ENCODE measurements around the gene SLC35A2.

The SLC35A2 gene

DNA sequence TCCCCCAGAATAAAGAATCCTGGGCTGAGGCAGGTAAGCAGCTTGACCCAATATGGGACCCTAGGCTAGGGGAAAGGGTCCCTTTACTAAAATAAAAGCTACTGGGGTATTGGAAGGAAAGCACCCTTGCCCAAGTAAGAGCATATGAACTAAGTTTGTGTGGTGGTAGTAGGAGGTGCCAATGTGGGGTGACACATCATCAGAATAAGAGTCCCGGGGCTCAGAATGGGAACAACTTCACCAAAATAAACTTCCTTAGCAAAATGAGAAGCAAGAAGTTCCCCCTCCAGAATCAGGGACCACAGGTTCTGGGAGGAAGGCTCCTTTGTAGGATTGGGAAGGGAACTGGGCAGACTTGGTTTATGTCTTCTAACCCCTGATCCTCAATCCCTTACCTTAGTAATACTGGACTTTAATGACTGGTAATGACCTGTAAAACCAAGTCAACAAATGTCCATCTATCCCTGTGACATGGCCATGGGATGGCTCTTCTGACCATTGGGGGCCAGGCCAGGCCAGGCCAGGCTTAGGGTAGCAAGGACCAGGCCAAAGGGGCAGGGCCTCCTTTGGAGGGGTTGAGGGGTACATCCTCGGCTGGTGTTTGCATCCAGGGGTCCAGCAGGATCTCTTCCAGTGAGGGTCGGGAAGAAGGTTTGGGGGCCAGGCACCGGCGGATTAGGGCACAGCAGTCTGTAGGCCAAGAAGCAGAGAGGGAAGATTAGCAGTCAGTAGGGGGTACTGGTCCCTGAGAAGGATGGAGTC is 2.3 kb upstream of the SLC35A2 start:
- H2AFZ ChIP-seq (ENCODE audit: low read depth, low read length): no peak overlapping the region
- no peaks in the 10 kb centered on the region for H3K9me3 ChIP-seq (ENCODE audit: insufficient read depth, low read length, severe bottlenecking)
- H3K27ac ChIP-seq (ENCODE audit: low read length): no peak overlapping the region
- H3K79me2 ChIP-seq (ENCODE audit: insufficient read depth, low read length): peaks cover 31% of the 10 kb centered on the region
- ATAC-seq (ENCODE audit: insufficient read depth, low read depth) (no peak), DNase-seq (no peak)
- H3K4me1 ChIP-seq (ENCODE audit: insufficient read depth, low read length): peaks cover 44% of the 10 kb centered on the region
- peaks cover 21% of the 10 kb centered on the region for H3K36me3 ChIP-seq (ENCODE audit: insufficient read depth, low read length)
- no peak overlapping the region for H3K4me2 ChIP-seq (ENCODE audit: insufficient read depth, low read length)
- H3K9ac ChIP-seq (ENCODE audit: low read depth, low read length): no peak overlapping the region
- no peaks in the 10 kb centered on the region for H3K27me3 ChIP-seq (ENCODE audit: insufficient read depth, low read length, poor library complexity)
- no peak for TF ChIP-seq EZH2 (IDR thresholded peaks at IDR 0.05; ENCODE audit: borderline replicate concordance, low read depth, low read length, severe bottlenecking)
- TF ChIP-seq, protein P1, sequence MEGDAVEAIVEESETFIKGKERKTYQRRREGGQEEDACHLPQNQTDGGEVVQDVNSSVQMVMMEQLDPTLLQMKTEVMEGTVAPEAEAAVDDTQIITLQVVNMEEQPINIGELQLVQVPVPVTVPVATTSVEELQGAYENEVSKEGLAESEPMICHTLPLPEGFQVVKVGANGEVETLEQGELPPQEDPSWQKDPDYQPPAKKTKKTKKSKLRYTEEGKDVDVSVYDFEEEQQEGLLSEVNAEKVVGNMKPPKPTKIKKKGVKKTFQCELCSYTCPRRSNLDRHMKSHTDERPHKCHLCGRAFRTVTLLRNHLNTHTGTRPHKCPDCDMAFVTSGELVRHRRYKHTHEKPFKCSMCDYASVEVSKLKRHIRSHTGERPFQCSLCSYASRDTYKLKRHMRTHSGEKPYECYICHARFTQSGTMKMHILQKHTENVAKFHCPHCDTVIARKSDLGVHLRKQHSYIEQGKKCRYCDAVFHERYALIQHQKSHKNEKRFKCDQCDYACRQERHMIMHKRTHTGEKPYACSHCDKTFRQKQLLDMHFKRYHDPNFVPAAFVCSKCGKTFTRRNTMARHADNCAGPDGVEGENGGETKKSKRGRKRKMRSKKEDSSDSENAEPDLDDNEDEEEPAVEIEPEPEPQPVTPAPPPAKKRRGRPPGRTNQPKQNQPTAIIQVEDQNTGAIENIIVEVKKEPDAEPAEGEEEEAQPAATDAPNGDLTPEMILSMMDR (IDR thresholded peaks at IDR 0.05; ENCODE audit: borderline replicate concordance, extremely low read depth, low read length, poor library complexity, severe bottlenecking): no peak
- H3K4me3 ChIP-seq (ENCODE audit: low read depth in 1 of 2, low read length in 2 of 2): no peak overlapping the region
- H4K20me1 ChIP-seq (ENCODE audit: insufficient read depth, low read length): no peaks in the 10 kb centered on the region; the same call in 1 of the 2 replicates

GRCh38 chrX:48910926-48911411 is 477 bp downstream of the SLC35A2 start:
- H3K27ac ChIP-seq (ENCODE audit: low read length): peak overlapping the region; percentile 88
- no peaks in the 10 kb centered on the region for H3K9me3 ChIP-seq (ENCODE audit: insufficient read depth, low read length, severe bottlenecking)

DNA sequence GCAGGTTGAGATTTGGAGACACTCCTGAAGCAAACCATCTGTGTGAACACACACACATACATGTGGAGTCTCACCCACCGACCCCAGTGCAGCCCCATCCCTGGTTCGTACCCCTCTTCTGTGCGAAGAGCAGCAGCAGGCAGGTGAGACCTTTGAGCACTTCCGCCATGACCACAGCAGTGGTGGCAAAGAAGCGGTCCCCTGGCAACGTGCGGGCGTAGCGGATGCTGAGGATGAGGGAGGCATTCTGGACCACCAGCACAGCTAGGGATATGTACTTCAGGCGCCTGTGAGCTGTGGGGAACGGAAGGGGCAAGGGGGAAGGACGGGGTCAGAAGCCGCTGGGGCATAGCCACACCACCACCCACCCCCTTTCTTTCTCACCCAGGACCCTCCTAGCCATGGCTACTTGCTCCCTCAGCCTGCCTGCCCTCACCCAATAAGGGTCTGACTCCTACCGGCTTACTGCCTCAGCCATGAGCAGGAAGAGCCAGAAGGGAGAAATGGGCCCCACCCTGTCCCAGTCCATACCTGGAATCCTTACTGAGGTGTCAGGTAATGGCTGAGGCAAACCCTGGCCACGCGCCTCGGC is 1.6 kb downstream of the SLC35A2 start:
- H2AFZ ChIP-seq (ENCODE audit: low read depth, low read length): no peak overlapping the region
- ATAC-seq (ENCODE audit: insufficient read depth, low read depth) (no peak), DNase-seq (no peak)
- H3K4me1 ChIP-seq (ENCODE audit: insufficient read depth, low read length): peaks cover 25% of the 10 kb centered on the region
- no peaks in the 10 kb centered on the region for H3K27me3 ChIP-seq (ENCODE audit: insufficient read depth, low read length, poor library complexity)
- H3K4me2 ChIP-seq (ENCODE audit: insufficient read depth, low read length): peak overlapping the region; percentile 95; the same call in 1 of the 2 replicates
- H3K36me3 ChIP-seq (ENCODE audit: insufficient read depth, low read length): peaks cover 31% of the 10 kb centered on the region
- 0 out of 4 replicates have a peak overlapping the region, but pooled peaks of 1 of the 2 experiments have one; percentile 95 for H3K4me3 ChIP-seq (ENCODE audit: low read depth in 1 of 2, low read length in 2 of 2)
- H3K27ac ChIP-seq (ENCODE audit: low read length): no peak overlapping the region
- H3K9ac ChIP-seq (ENCODE audit: low read depth, low read length): no peak overlapping the region
- TF ChIP-seq, protein P1 (IDR thresholded peaks at IDR 0.05; ENCODE audit: borderline replicate concordance, extremely low read depth, low read length, poor library complexity, severe bottlenecking): no peak
- TF ChIP-seq EZH2 (IDR thresholded peaks at IDR 0.05; ENCODE audit: borderline replicate concordance, low read depth, low read length, severe bottlenecking): no peak
- peaks cover 19% of the 10 kb centered on the region for H3K79me2 ChIP-seq (ENCODE audit: insufficient read depth, low read length)
- no peaks in the 10 kb centered on the region for H3K9me3 ChIP-seq (ENCODE audit: insufficient read depth, low read length, severe bottlenecking)
- no peaks in the 10 kb centered on the region for H4K20me1 ChIP-seq (ENCODE audit: insufficient read depth, low read length)

More at GRCh38 chrX:48910926-48911411, 477 bp downstream of the SLC35A2 start:
- no peaks in the 10 kb centered on the region for H4K20me1 ChIP-seq (ENCODE audit: insufficient read depth, low read length)
- ATAC-seq (ENCODE audit: insufficient read depth, low read depth): peak; percentile 21
- DNase-seq: peak; percentile 11
- peaks cover 19% of the 10 kb centered on the region for H3K79me2 ChIP-seq (ENCODE audit: insufficient read depth, low read length)
- H3K9ac ChIP-seq (ENCODE audit: low read depth, low read length): peak overlapping the region; percentile 61
- no peak for TF ChIP-seq EZH2 (IDR thresholded peaks at IDR 0.05; ENCODE audit: borderline replicate concordance, low read depth, low read length, severe bottlenecking)
- H3K4me3 ChIP-seq (ENCODE audit: low read depth in 1 of 2, low read length in 2 of 2): peak overlapping the region; percentile 72 to 95; a peak in 3 of 4 replicates
- H3K27me3 ChIP-seq (ENCODE audit: insufficient read depth, low read length, poor library complexity): no peaks in the 10 kb centered on the region
- peak overlapping the region; percentile 95 for H3K4me2 ChIP-seq (ENCODE audit: insufficient read depth, low read length)
- H2AFZ ChIP-seq (ENCODE audit: low read depth, low read length): peak overlapping the region; percentile 79
- H3K36me3 ChIP-seq (ENCODE audit: insufficient read depth, low read length): peaks cover 29% of the 10 kb centered on the region
- H3K4me1 ChIP-seq (ENCODE audit: insufficient read depth, low read length): peaks cover 25% of the 10 kb centered on the region

GRCh38 chrX:48908600-48908999 is 2.8 kb downstream of the SLC35A2 start:
- Histone ChIP-seq H3K4me1 (ENCODE audit: insufficient read depth, low read length) (peaks cover 25% of the 10 kb centered on the region), H3K4me3 (ENCODE audit: low read depth in 1 of 2, low read length in 2 of 2) (no peak overlapping the region), H3K27me3 (ENCODE audit: insufficient read depth, low read length, poor library complexity) (no peaks in the 10 kb centered on the region), H3K9ac (ENCODE audit: low read depth, low read length) (no peak overlapping the region), H3K4me2 (ENCODE audit: insufficient read depth, low read length) (no peak overlapping the region), H3K9me3 (ENCODE audit: insufficient read depth, low read length, severe bottlenecking) (no peaks in the 10 kb centered on the region), H3K36me3 (ENCODE audit: insufficient read depth, low read length) (peaks cover 29% of the 10 kb centered on the region), H4K20me1 (ENCODE audit: insufficient read depth, low read length) (no peaks in the 10 kb centered on the region), H3K27ac (ENCODE audit: low read length) (no peak overlapping the region), H3K79me2 (ENCODE audit: insufficient read depth, low read length) (peaks cover 19% of the 10 kb centered on the region), H2AFZ (ENCODE audit: low read depth, low read length) (no peak overlapping the region)
- DNase-seq (no peak), ATAC-seq (ENCODE audit: insufficient read depth, low read depth) (no peak)
- TF ChIP-seq EZH2 (IDR thresholded peaks at IDR 0.05; ENCODE audit: borderline replicate concordance, low read depth, low read length, severe bottlenecking): no peak
- TF ChIP-seq, protein P1 (IDR thresholded peaks at IDR 0.05; ENCODE audit: borderline replicate concordance, extremely low read depth, low read length, poor library complexity, severe bottlenecking): no peak
